ENCODE results near the gene ZMIZ1.

ZMIZ1 gene

GRCh38 chr10:79269443-79269842 is 200.7 kb downstream of the ZMIZ1 start:
- H3K27ac ChIP-seq = peak overlapping the region; percentile 79
- TF ChIP-seq CTCF (IDR thresholded peaks at IDR 0.05; ENCODE audit: low read depth, low read length) = no peak
- peak; percentile 48 for DNase-seq
- H3K9me3 ChIP-seq (ENCODE audit: severe bottlenecking) = no peaks in the 10 kb centered on the region
- H3K4me3 ChIP-seq (ENCODE audit: low read depth, low read length) = no peak overlapping the region
- H3K36me3 ChIP-seq = peaks cover 7% of the 10 kb centered on the region
- H3K27me3 ChIP-seq (ENCODE audit: insufficient read depth, low read depth, severe bottlenecking) = no peaks in the 10 kb centered on the region

- Histone ChIP-seq H3K27ac (peak overlapping the region; percentile 79), H3K36me3 (peaks cover 7% of the 10 kb centered on the region), H3K27me3 (ENCODE audit: insufficient read depth, low read depth, severe bottlenecking) (no peaks in the 10 kb centered on the region), H3K4me3 (ENCODE audit: low read depth, low read length) (no peak overlapping the region), H3K9me3 (ENCODE audit: severe bottlenecking) (no peaks in the 10 kb centered on the region)
- TF ChIP-seq CTCF (IDR thresholded peaks at IDR 0.05; ENCODE audit: low read depth, low read length) = no peak
- DNase-seq = no peak
Measured at GRCh38 chr10:79269969-79270368, 201.2 kb downstream of the ZMIZ1 start.

GRCh38 chr10:79270466-79271246 is 201.9 kb downstream of the ZMIZ1 start:
- peaks cover 7% of the 10 kb centered on the region for H3K36me3 ChIP-seq
- no peak for TF ChIP-seq CTCF (IDR thresholded peaks at IDR 0.05; ENCODE audit: low read depth, low read length)
- no peak overlapping the region for H3K4me3 ChIP-seq (ENCODE audit: low read depth, low read length)
- peak overlapping the region; percentile 79 for H3K27ac ChIP-seq
- DNase-seq = peak; percentile 72
- H3K27me3 ChIP-seq (ENCODE audit: insufficient read depth, low read depth, severe bottlenecking) = no peaks in the 10 kb centered on the region
- H3K9me3 ChIP-seq (ENCODE audit: severe bottlenecking) = no peaks in the 10 kb centered on the region

- Histone ChIP-seq H3K9me3 (ENCODE audit: severe bottlenecking) (no peaks in the 10 kb centered on the region), H3K27ac (no peak overlapping the region), H3K27me3 (ENCODE audit: insufficient read depth, low read depth, severe bottlenecking) (no peaks in the 10 kb centered on the region), H3K4me3 (ENCODE audit: low read depth, low read length) (no peak overlapping the region), H3K36me3 (peaks cover 12% of the 10 kb centered on the region)
- no peak for TF ChIP-seq CTCF (IDR thresholded peaks at IDR 0.05; ENCODE audit: low read depth, low read length)
- DNase-seq = no peak
Measured at GRCh38 chr10:79272353-79272752, 203.6 kb downstream of the ZMIZ1 start.

GRCh38 chr10:79273604-79274003 is 204.8 kb downstream of the ZMIZ1 start:
- no peaks in the 10 kb centered on the region for H3K27me3 ChIP-seq (ENCODE audit: insufficient read depth, low read depth, severe bottlenecking)
- DNase-seq = no peak
- peaks cover 16% of the 10 kb centered on the region for H3K36me3 ChIP-seq
- no peak overlapping the region; the same call in 1 of the 2 replicates for H3K27ac ChIP-seq
- no peak overlapping the region for H3K4me3 ChIP-seq (ENCODE audit: low read depth, low read length)
- no peaks in the 10 kb centered on the region for H3K9me3 ChIP-seq (ENCODE audit: severe bottlenecking)
- TF ChIP-seq CTCF (IDR thresholded peaks at IDR 0.05; ENCODE audit: low read depth, low read length) = no peak

All from WERI-Rb-1 (cell line).